OCI-LY7 (cell line): ENCODE results near the gene PPP2R3B. TPM values are rescaled to one million over a fixed set of nuclear protein-coding genes. Genes with fewer than 3 reads are reported as not detected.

Experiments
- BruUV-seq: library from RNA; stranded (reverse); fragments of 400-500 nt; replicated peaks from 2 replicates; lab custom pipeline; 2021; lab: Mats Ljungman, UMichigan
- CTCF ChIA-PET: fragments of 300-600 bp; sonication (Branson Sonifier 250); formaldehyde crosslinking; loops from one replicate; lab custom pipeline; 2022; ENCODE audit warnings: antibody characterized with exemption; ENCODE audit not compliant: unreplicated experiment; lab: Charles Lee
- POLR2A ChIA-PET: fragments of 300-600 bp; sonication (Branson Sonifier 250); formaldehyde crosslinking; loops from one replicate; lab custom pipeline; 2022; ENCODE audit warnings: antibody characterized with exemption; lab: Charles Lee
- DNase-seq: peaks from one replicate; pipeline ENCODE4 v3.0.0-alpha.2; 2015; ENCODE audit warnings: low spot score
- H2AFZ ChIP-seq: fragments of 200-600 bp; sonication (generic), shearing (Covaris generic); 2 replicates; pipeline ENCODE4 v1.6.1; 2014; ENCODE audit warnings: mild to moderate bottlenecking, antibody characterized with exemption, low read length, moderate library complexity
- H3K27ac ChIP-seq: fragments of 200-600 bp; sonication (generic); 2 replicates; pipeline ENCODE4 v1.5.1; 2014; ENCODE audit warnings: mixed run types, low read depth, mild to moderate bottlenecking, moderate library complexity, low read length, inconsistent platforms; ENCODE audit not compliant: poor library complexity, severe bottlenecking
- H3K36me3 ChIP-seq: fragments of 200-600 bp; sonication (generic); 2 replicates; pipeline ENCODE4 v1.6.1; 2014; ENCODE audit warnings: mild to moderate bottlenecking, antibody characterized with exemption, low read length, moderate library complexity, mixed read lengths; ENCODE audit not compliant: insufficient read depth
- H3K4me1 ChIP-seq: fragments of 200-600 bp; sonication (generic); 2 replicates; pipeline ENCODE4 v1.5.1; 2014; ENCODE audit warnings: mild to moderate bottlenecking, low read length; ENCODE audit not compliant: insufficient read depth, poor library complexity, severe bottlenecking
- H3K4me2 ChIP-seq: fragments of 200-600 bp; sonication (generic); 2 replicates; pipeline ENCODE4 v1.6.1; 2014; ENCODE audit warnings: mild to moderate bottlenecking, low read length
- H3K4me3 ChIP-seq: fragments of 200-600 bp; sonication (generic); 2 replicates; pipeline ENCODE4 v1.5.1; 2014; ENCODE audit warnings: mild to moderate bottlenecking, low read depth, low read length; ENCODE audit not compliant: poor library complexity, severe bottlenecking
- H3K79me2 ChIP-seq: fragments of 200-600 bp; sonication (generic); 2 replicates; pipeline ENCODE4 v1.6.1; 2016; ENCODE audit warnings: low read depth, mild to moderate bottlenecking, low read length, moderate library complexity, mixed read lengths; ENCODE audit not compliant: insufficient read depth
- H3K9me2 ChIP-seq: fragments of 200-600 bp; sonication (generic); 2 replicates; pipeline ENCODE4 v1.6.1; 2016; ENCODE audit warnings: mild to moderate bottlenecking, low read length, mixed read lengths; ENCODE audit not compliant: insufficient read depth
- H3K9me3 ChIP-seq: fragments of 200-600 bp; sonication (generic); 2 replicates; pipeline ENCODE4 v1.6.1; 2014; ENCODE audit warnings: mild to moderate bottlenecking, mixed run types, low read length, mixed read lengths
- H4K20me1 ChIP-seq: fragments of 200-600 bp; sonication (generic); 2 replicates; pipeline ENCODE4 v1.6.1; 2014; ENCODE audit warnings: mild to moderate bottlenecking, antibody characterized with exemption, low read length, moderate library complexity, mixed read lengths; ENCODE audit not compliant: insufficient read depth
- EZH2phosphoT487 ChIP-seq: fragments of 200-600 bp; sonication (generic); IDR thresholded peaks from 2 replicates; pipeline ENCODE4 v1.6.1; 2018; ENCODE audit warnings: low read depth, borderline replicate concordance, mild to moderate bottlenecking, mixed run types, antibody characterized with exemption, low read length, moderate library complexity, mixed read lengths
- intact Hi-C: fragments of 100-400 bp; cut with micrococcal nuclease; formaldehyde crosslinking; loops from one replicate; pipeline ENCODE4 v1.10.0; 2022; ENCODE audit not compliant: unreplicated experiment
- small RNA-seq: library from RNA; depleted of rRNA; stranded (forward); fragments of <200 nt; gene quantifications from one replicate; pipeline ENCODE3, GENCODE V24; 2014
- total RNA-seq, 2 experiments: library from RNA; depleted of rRNA in 1 of 2; stranded (reverse); fragments of >200 nt in 1 of 2; shearing (Covaris generic) in 1 of 2; gene quantifications; 2 replicates each; pipeline ENCODE4 v1.2.3, GENCODE V29; 2014 to 2022
- TF ChIP-seq, protein P1 (sequence below): fragments of 200-600 bp; sonication (generic); conservative IDR thresholded peaks from 2 replicates; pipeline ENCODE4 v1.5.1; 2014; ENCODE audit warnings: mild to moderate bottlenecking, antibody characterized with exemption, low read length, moderate library complexity, mixed read lengths

Gene PPP2R3B
- total RNA-seq, 2 experiments from 2014 or later: 270 to 342 TPM

GRCh38 chrX:288561-288991 is 98.1 kb downstream of the PPP2R3B start:
- Histone ChIP-seq H3K4me3 (no peak overlapping the region), H3K9me2 (no peaks in the 10 kb centered on the region), H3K36me3 (peaks cover 89% of the 10 kb centered on the region), H3K4me2 (no peak overlapping the region), H3K79me2 (peaks cover 30% of the 10 kb centered on the region), H4K20me1 (no peaks in the 10 kb centered on the region; the same call in 1 of the 2 replicates), H3K27ac (no peak overlapping the region), H3K9me3 (no peaks in the 10 kb centered on the region), H3K4me1 (peaks cover 6% of the 10 kb centered on the region), H2AFZ (no peak overlapping the region)
- CTCF ChIA-PET: no interaction called here
- TF ChIP-seq, protein P1, sequence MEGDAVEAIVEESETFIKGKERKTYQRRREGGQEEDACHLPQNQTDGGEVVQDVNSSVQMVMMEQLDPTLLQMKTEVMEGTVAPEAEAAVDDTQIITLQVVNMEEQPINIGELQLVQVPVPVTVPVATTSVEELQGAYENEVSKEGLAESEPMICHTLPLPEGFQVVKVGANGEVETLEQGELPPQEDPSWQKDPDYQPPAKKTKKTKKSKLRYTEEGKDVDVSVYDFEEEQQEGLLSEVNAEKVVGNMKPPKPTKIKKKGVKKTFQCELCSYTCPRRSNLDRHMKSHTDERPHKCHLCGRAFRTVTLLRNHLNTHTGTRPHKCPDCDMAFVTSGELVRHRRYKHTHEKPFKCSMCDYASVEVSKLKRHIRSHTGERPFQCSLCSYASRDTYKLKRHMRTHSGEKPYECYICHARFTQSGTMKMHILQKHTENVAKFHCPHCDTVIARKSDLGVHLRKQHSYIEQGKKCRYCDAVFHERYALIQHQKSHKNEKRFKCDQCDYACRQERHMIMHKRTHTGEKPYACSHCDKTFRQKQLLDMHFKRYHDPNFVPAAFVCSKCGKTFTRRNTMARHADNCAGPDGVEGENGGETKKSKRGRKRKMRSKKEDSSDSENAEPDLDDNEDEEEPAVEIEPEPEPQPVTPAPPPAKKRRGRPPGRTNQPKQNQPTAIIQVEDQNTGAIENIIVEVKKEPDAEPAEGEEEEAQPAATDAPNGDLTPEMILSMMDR: no peak
- no peak for TF ChIP-seq EZH2phosphoT487
- DNase-seq: no peak
- POLR2A ChIA-PET: no interaction called here
- no TSS peak for BruUV-seq
- intact Hi-C loops: no loop called here

- H3K9me2 ChIP-seq: no peaks in the 10 kb centered on the region
- H3K4me2 ChIP-seq: no peak overlapping the region
- H3K79me2 ChIP-seq: peaks cover 31% of the 10 kb centered on the region
- H3K27ac ChIP-seq: no peak overlapping the region
- peaks cover 6% of the 10 kb centered on the region for H3K4me1 ChIP-seq
- no peak overlapping the region for H2AFZ ChIP-seq
- TF ChIP-seq EZH2phosphoT487: no peak
- H4K20me1 ChIP-seq: no peaks in the 10 kb centered on the region; the same call in 1 of the 2 replicates
- CTCF ChIA-PET: no interaction called here
- H3K4me3 ChIP-seq: no peak overlapping the region
- no peaks in the 10 kb centered on the region for H3K9me3 ChIP-seq
- H3K36me3 ChIP-seq: peaks cover 80% of the 10 kb centered on the region
- BruUV-seq: no TSS peak
- DNase-seq: no peak
- POLR2A ChIA-PET: no interaction called here
- intact Hi-C loops: no loop called here
Observed at GRCh38 chrX:287670-288069, 99.0 kb downstream of the PPP2R3B start.

- H3K4me3 ChIP-seq: no peak overlapping the region
- no peaks in the 10 kb centered on the region for H3K9me2 ChIP-seq
- no peak overlapping the region for H3K4me2 ChIP-seq
- H3K27ac ChIP-seq: no peak overlapping the region
- H3K79me2 ChIP-seq: peaks cover 45% of the 10 kb centered on the region
- BruUV-seq: no TSS peak
- no peaks in the 10 kb centered on the region for H3K9me3 ChIP-seq
- H3K36me3 ChIP-seq: peaks cover 61% of the 10 kb centered on the region
- CTCF ChIA-PET: no interaction called here
- no peaks in the 10 kb centered on the region; the same call in 1 of the 2 replicates for H4K20me1 ChIP-seq
- peaks cover 7% of the 10 kb centered on the region for H3K4me1 ChIP-seq
- intact Hi-C loops: no loop called here
- H2AFZ ChIP-seq: no peak overlapping the region
- no peak for DNase-seq
- TF ChIP-seq, protein P1: no peak
- no peak for TF ChIP-seq EZH2phosphoT487
- POLR2A ChIA-PET: no interaction called here
Observed at GRCh38 chrX:285076-285677, 101.5 kb downstream of the PPP2R3B start.

Small RNA genes lying within 50 kb of the gene (small RNA-seq; reads per million reads assigned to genes)
- gene RF00017: not detected

Other genes with a start within 250 kb of the PPP2R3B start
- 60.1 and 86.0 TPM in 2 replicates for gene PLCXD1, start 105.5 kb downstream of the PPP2R3B start, total RNA-seq (2014; rRNA removed; shearing (Covaris generic))
- gene PLCXD1, start 105.5 kb downstream of the PPP2R3B start, total RNA-seq (2022): 125 and 133 TPM in 2 replicates
- gene GTPBP6, start 68.1 kb downstream of the PPP2R3B start, total RNA-seq (2014; rRNA removed; shearing (Covaris generic)): 36.3 and 40.4 TPM in 2 replicates
- 53.6 and 53.9 TPM in 2 replicates for gene GTPBP6, start 68.1 kb downstream of the PPP2R3B start, total RNA-seq (2022)
- gene SHOX, start 243.9 kb upstream of the PPP2R3B start, total RNA-seq (2014; rRNA removed; shearing (Covaris generic)): not detected in 2 replicates
- gene SHOX, start 243.9 kb upstream of the PPP2R3B start, total RNA-seq (2022): not detected in 2 replicates